ENCODE data around the gene GSTA3. TPM values are rescaled to one million over a fixed set of nuclear protein-coding genes. Genes with fewer than 3 reads are reported as not detected.
"Not testable (repeated sequence)": the region's sequence is repeated elsewhere in the genome, so short reads cannot be mapped to it uniquely, and the experiment has no call there.

The GSTA3 gene
- total RNA-seq, 2 donors from 2014 or later, result not detected

GRCh38 chr6:52900536-52900935 is 9.0 kb downstream of the GSTA3 start:
- no peak overlapping the region for H3K27ac ChIP-seq
- no peaks in the 10 kb centered on the region for H3K36me3 ChIP-seq
- no peak for DNase-seq
- no peaks in the 10 kb centered on the region for H3K9me3 ChIP-seq
- intact Hi-C loops (cut with DNase I), result no loop called here
- no peak for TF ChIP-seq CTCF (IDR thresholded peaks at IDR 0.05)
- no peaks in the 10 kb centered on the region for H3K4me1 ChIP-seq
- no peaks in the 10 kb centered on the region for H3K27me3 ChIP-seq
- no peak overlapping the region for H3K4me3 ChIP-seq
- no peak overlapping the region for H3K9ac ChIP-seq (ENCODE audit: low read depth in 2 of 2, low read length in 2 of 2)

GRCh38 chr6:52895790-52896189 is 13.7 kb downstream of the GSTA3 start:
- not testable (repeated sequence) for H3K27ac ChIP-seq; H3K36me3 ChIP-seq; DNase-seq; H3K9me3 ChIP-seq; H3K9ac ChIP-seq (ENCODE audit: low read depth in 2 of 2, low read length in 2 of 2); H3K4me1 ChIP-seq; H3K4me3 ChIP-seq; H3K27me3 ChIP-seq
- intact Hi-C loops (cut with DNase I), result loop anchor here (10.0 kb wide), 1 partner anchor 79 kb away; no protein-coding TSS in a partner anchor

- Histone ChIP-seq H3K9me3 (no peaks in the 10 kb centered on the region), H3K9ac (ENCODE audit: low read depth in 2 of 2, low read length in 2 of 2) (no peak overlapping the region), H3K36me3 (no peaks in the 10 kb centered on the region), H3K27ac (no peak overlapping the region), H3K27me3 (no peaks in the 10 kb centered on the region), H3K4me3 (no peak overlapping the region), H3K4me1 (no peaks in the 10 kb centered on the region)
- intact Hi-C loops (cut with DNase I), result loop anchor here (10.0 kb wide), 1 partner anchor 81 kb away; no protein-coding TSS in a partner anchor
- no peak for DNase-seq
- TF ChIP-seq CTCF (IDR thresholded peaks at IDR 0.05), result no peak
Observed at GRCh38 chr6:52894285-52894684, 15.2 kb downstream of the GSTA3 start.

GRCh38 chr6:52893803-52894202 is 15.7 kb downstream of the GSTA3 start:
- H3K9ac ChIP-seq (ENCODE audit: low read depth in 2 of 2, low read length in 2 of 2), result no peak overlapping the region
- H3K4me3 ChIP-seq, result no peak overlapping the region
- no peaks in the 10 kb centered on the region for H3K9me3 ChIP-seq
- no peaks in the 10 kb centered on the region for H3K27me3 ChIP-seq
- H3K36me3 ChIP-seq, result no peaks in the 10 kb centered on the region
- intact Hi-C loops (cut with DNase I), result loop anchor here (10.0 kb wide), 1 partner anchor 81 kb away; no protein-coding TSS in a partner anchor
- DNase-seq, result no peak
- no peaks in the 10 kb centered on the region for H3K4me1 ChIP-seq
- no peak for TF ChIP-seq CTCF (IDR thresholded peaks at IDR 0.05)
- no peak overlapping the region for H3K27ac ChIP-seq

- Histone ChIP-seq H3K9ac (ENCODE audit: low read depth in 2 of 2, low read length in 2 of 2) (no peak overlapping the region), H3K27me3 (no peaks in the 10 kb centered on the region), H3K4me3 (no peak overlapping the region), H3K27ac (no peak overlapping the region), H3K9me3 (no peaks in the 10 kb centered on the region), H3K4me1 (no peaks in the 10 kb centered on the region), H3K36me3 (no peaks in the 10 kb centered on the region)
- intact Hi-C loops (cut with DNase I), result loop anchor here (10.0 kb wide), 1 partner anchor 82 kb away; no protein-coding TSS in a partner anchor
- no peak for TF ChIP-seq CTCF (IDR thresholded peaks at IDR 0.05)
- DNase-seq, result no peak
Observed at GRCh38 chr6:52893221-52893620, 16.3 kb downstream of the GSTA3 start.

- H3K4me3 ChIP-seq, result no peak overlapping the region
- H3K9ac ChIP-seq (ENCODE audit: low read depth in 2 of 2, low read length in 2 of 2), result no peak overlapping the region
- no peak overlapping the region for H3K27ac ChIP-seq
- no peaks in the 10 kb centered on the region for H3K9me3 ChIP-seq
- H3K36me3 ChIP-seq, result no peaks in the 10 kb centered on the region
- no peaks in the 10 kb centered on the region for H3K4me1 ChIP-seq
- intact Hi-C loops (cut with DNase I), result loop anchor here (10.0 kb wide), 1 partner anchor 85 kb away; no protein-coding TSS in a partner anchor
- DNase-seq, result no peak
- no peaks in the 10 kb centered on the region for H3K27me3 ChIP-seq
- no peak for TF ChIP-seq CTCF (IDR thresholded peaks at IDR 0.05)
Observed at GRCh38 chr6:52890018-52890417, 19.5 kb downstream of the GSTA3 start.
